ENCODE data around the gene HM13. TPM values are rescaled to one million over a fixed set of nuclear protein-coding genes. Genes with fewer than 3 reads are reported as not detected.

Gene HM13
- total and polyA plus RNA-seq, 2 of the 13 experiments (the other 11 are each of a cell fraction or from before 2014, with no cell fraction given), result 118 to 243 TPM

DNA sequence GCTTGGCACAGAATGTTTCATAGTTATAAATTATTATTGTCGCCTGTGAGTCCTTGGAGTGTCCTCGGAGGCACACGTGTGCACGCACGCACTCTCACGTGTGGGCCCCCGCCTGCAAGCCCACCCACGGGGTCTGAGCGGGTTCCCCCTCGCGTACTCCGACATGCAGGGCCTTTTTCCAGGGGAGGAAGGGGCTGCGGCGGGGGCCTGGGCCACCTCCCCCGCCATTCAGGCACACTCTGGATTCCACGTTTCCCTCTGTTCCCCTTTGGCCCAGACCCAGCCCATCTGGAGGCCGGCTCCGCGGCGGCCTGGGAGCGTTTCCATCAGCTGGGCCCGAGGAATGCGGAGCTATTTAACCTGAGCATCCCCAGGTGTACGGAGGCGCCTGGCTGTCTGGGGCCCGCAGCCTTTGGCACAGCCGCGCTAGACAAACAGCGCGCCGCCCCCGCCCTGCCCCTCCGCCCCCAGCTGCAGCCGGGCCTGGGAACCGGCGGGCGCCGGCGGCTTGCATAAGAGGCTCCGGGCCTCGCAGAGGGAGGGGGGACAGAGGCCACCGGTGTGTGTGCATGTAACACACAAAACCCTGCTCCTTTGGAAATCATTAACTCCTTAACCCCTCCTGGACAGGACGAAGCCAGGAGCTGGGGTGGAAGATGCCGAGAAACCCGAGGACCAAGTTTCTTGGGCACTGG lies 94.2 kb downstream of the HM13 start (continued):
- TF ChIP-seq, protein P1, sequence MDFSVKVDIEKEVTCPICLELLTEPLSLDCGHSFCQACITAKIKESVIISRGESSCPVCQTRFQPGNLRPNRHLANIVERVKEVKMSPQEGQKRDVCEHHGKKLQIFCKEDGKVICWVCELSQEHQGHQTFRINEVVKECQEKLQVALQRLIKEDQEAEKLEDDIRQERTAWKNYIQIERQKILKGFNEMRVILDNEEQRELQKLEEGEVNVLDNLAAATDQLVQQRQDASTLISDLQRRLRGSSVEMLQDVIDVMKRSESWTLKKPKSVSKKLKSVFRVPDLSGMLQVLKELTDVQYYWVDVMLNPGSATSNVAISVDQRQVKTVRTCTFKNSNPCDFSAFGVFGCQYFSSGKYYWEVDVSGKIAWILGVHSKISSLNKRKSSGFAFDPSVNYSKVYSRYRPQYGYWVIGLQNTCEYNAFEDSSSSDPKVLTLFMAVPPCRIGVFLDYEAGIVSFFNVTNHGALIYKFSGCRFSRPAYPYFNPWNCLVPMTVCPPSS (IDR thresholded peaks at IDR 0.05), result no peak
- TF ChIP-seq, protein P2, sequence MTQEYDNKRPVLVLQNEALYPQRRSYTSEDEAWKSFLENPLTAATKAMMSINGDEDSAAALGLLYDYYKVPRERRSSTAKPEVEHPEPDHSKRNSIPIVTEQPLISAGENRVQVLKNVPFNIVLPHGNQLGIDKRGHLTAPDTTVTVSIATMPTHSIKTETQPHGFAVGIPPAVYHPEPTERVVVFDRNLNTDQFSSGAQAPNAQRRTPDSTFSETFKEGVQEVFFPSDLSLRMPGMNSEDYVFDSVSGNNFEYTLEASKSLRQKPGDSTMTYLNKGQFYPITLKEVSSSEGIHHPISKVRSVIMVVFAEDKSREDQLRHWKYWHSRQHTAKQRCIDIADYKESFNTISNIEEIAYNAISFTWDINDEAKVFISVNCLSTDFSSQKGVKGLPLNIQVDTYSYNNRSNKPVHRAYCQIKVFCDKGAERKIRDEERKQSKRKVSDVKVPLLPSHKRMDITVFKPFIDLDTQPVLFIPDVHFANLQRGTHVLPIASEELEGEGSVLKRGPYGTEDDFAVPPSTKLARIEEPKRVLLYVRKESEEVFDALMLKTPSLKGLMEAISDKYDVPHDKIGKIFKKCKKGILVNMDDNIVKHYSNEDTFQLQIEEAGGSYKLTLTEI (CRISPR knock-in tag; conservative IDR thresholded peaks at IDR 0.05), result no peak; the same call in 1 of the 2 replicates
- TF ChIP-seq ZNF382 (CRISPR knock-in tag; IDR thresholded peaks at IDR 0.05; ENCODE audit: borderline replicate concordance) (no peak; the same call in 1 of the 2 replicates), EZH2 (conservative IDR thresholded peaks at IDR 0.05; ENCODE audit: low read depth, low read length) (no peak), ZNF136 (CRISPR knock-in tag; IDR thresholded peaks at IDR 0.05; ENCODE audit: low read depth) (peak; percentile 97; the same call in 1 of the 2 replicates), TEAD2 (CRISPR knock-in tag; IDR thresholded peaks at IDR 0.05) (0 out of 2 replicates have a peak, but pooled peaks have one; percentile 21), TBX3 (IDR thresholded peaks at IDR 0.05; ENCODE audit: borderline replicate concordance) (peak; percentile 96), ZNF558 (CRISPR knock-in tag; IDR thresholded peaks at IDR 0.05; ENCODE audit: borderline replicate concordance) (0 out of 2 replicates have a peak, but pooled peaks have one; percentile 81), CHCHD3 (CRISPR knock-in tag; IDR thresholded peaks at IDR 0.05) (peak; percentile 82; the same call in 1 of the 2 replicates), ZKSCAN5 (CRISPR knock-in tag; IDR thresholded peaks at IDR 0.05) (peak; percentile 42; the same call in 1 of the 2 replicates), KDM5A (IDR thresholded peaks at IDR 0.05; ENCODE audit: borderline replicate concordance, low read length) (no peak)
- TF ChIP-seq, protein P3, sequence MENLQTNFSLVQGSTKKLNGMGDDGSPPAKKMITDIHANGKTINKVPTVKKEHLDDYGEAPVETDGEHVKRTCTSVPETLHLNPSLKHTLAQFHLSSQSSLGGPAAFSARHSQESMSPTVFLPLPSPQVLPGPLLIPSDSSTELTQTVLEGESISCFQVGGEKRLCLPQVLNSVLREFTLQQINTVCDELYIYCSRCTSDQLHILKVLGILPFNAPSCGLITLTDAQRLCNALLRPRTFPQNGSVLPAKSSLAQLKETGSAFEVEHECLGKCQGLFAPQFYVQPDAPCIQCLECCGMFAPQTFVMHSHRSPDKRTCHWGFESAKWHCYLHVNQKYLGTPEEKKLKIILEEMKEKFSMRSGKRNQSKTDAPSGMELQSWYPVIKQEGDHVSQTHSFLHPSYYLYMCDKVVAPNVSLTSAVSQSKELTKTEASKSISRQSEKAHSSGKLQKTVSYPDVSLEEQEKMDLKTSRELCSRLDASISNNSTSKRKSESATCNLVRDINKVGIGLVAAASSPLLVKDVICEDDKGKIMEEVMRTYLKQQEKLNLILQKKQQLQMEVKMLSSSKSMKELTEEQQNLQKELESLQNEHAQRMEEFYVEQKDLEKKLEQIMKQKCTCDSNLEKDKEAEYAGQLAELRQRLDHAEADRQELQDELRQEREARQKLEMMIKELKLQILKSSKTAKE (CRISPR knock-in tag; IDR thresholded peaks at IDR 0.05; ENCODE audit: borderline replicate concordance), result peak; percentile 100
- TF ChIP-seq, protein P4, sequence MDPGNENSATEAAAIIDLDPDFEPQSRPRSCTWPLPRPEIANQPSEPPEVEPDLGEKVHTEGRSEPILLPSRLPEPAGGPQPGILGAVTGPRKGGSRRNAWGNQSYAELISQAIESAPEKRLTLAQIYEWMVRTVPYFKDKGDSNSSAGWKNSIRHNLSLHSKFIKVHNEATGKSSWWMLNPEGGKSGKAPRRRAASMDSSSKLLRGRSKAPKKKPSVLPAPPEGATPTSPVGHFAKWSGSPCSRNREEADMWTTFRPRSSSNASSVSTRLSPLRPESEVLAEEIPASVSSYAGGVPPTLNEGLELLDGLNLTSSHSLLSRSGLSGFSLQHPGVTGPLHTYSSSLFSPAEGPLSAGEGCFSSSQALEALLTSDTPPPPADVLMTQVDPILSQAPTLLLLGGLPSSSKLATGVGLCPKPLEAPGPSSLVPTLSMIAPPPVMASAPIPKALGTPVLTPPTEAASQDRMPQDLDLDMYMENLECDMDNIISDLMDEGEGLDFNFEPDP (CRISPR knock-in tag; conservative IDR thresholded peaks at IDR 0.05), result 0 out of 2 replicates have a peak, but pooled peaks have one; percentile 61
- TF ChIP-seq, protein P5, sequence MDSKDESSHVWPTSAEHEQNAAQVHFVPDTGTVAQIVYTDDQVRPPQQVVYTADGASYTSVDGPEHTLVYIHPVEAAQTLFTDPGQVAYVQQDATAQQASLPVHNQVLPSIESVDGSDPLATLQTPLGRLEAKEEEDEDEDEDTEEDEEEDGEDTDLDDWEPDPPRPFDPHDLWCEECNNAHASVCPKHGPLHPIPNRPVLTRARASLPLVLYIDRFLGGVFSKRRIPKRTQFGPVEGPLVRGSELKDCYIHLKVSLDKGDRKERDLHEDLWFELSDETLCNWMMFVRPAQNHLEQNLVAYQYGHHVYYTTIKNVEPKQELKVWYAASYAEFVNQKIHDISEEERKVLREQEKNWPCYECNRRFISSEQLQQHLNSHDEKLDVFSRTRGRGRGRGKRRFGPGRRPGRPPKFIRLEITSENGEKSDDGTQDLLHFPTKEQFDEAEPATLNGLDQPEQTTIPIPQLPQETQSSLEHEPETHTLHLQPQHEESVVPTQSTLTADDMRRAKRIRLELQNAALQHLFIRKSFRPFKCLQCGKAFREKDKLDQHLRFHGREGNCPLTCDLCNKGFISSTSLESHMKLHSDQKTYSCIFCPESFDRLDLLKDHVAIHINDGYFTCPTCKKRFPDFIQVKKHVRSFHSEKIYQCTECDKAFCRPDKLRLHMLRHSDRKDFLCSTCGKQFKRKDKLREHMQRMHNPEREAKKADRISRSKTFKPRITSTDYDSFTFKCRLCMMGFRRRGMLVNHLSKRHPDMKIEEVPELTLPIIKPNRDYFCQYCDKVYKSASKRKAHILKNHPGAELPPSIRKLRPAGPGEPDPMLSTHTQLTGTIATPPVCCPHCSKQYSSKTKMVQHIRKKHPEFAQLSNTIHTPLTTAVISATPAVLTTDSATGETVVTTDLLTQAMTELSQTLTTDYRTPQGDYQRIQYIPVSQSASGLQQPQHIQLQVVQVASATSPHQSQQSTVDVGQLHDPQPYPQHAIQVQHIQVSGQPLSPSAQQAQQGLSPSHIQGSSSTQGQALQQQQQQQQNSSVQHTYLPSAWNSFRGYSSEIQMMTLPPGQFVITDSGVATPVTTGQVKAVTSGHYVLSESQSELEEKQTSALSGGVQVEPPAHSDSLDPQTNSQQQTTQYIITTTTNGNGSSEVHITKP (CRISPR knock-in tag; IDR thresholded peaks at IDR 0.05; ENCODE audit: low read depth), result peak; percentile 92
- TF ChIP-seq, protein P6, sequence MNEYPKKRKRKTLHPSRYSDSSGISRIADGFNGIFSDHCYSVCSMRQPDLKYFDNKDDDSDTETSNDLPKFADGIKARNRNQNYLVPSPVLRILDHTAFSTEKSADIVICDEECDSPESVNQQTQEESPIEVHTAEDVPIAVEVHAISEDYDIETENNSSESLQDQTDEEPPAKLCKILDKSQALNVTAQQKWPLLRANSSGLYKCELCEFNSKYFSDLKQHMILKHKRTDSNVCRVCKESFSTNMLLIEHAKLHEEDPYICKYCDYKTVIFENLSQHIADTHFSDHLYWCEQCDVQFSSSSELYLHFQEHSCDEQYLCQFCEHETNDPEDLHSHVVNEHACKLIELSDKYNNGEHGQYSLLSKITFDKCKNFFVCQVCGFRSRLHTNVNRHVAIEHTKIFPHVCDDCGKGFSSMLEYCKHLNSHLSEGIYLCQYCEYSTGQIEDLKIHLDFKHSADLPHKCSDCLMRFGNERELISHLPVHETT (CRISPR knock-in tag; conservative IDR thresholded peaks at IDR 0.05), result peak; percentile 99

Data from HepG2 (cell line).